T-cell (primary cell): ENCODE data around the gene CRYGN. TPM values are rescaled to one million over a fixed set of nuclear protein-coding genes. Genes with fewer than 3 reads are reported as not detected.

Source experiments
- ATAC-seq, 4 experiments: fragments of 200-7000 bp in 3 of 4; fragments of 150-1000 bp in 1 of 4; cut with Tn5 transposase; replicated peaks in 1 of 4; 1 replicate in 3 of 4; 2 replicates in 1 of 4; pipeline ENCODE4 v1.10.0; 2021; ENCODE audit warnings: moderate library complexity in 3 of 4, mild to moderate bottlenecking in 2 of 4, moderate number of reproducible peaks in 1 of 4
- CTCF ChIA-PET, 2 donors: fragments of 300-600 bp; sonication (Branson Sonifier 250); formaldehyde crosslinking; loops; one replicate each; lab custom pipeline; 2022; ENCODE audit warnings: antibody characterized with exemption in 2 of 2; lab: Charles Lee
- POLR2A ChIA-PET, 2 donors: fragments of 300-600 bp; sonication (Branson Sonifier 250); formaldehyde crosslinking; loops; one replicate each; lab custom pipeline; 2022; ENCODE audit warnings: antibody characterized with exemption in 2 of 2; lab: Charles Lee
- DNase-seq, 35 experiments: peaks; one replicate each; pipeline versions ENCODE4 v3.0.0 to v3.0.0-alpha.2; 2013 to 2023
- H3K27ac ChIP-seq: one replicate; pipeline ENCODE4 v1.5.1; 2013; ENCODE audit warnings: low read length
- H3K27me3 ChIP-seq, 2 experiments: replicated peaks in 1 of 2; 1 replicate in 1 of 2; 2 replicates in 1 of 2; pipeline versions ENCODE4 v1.6.1 to v1.7.0; 2013; ENCODE audit warnings: low read length in 1 of 2, mixed read lengths in 1 of 2; ENCODE audit not compliant: control insufficient read depth in 2 of 2, insufficient read depth in 2 of 2; ENCODE audit errors: extremely low read depth in 1 of 2
- H3K36me3 ChIP-seq, 2 donors: 1 replicate in 1 of 2; 2 replicates in 1 of 2; pipeline versions ENCODE4 v1.6.1 to v1.7.0; 2013; ENCODE audit warnings: low read length in 1 of 2; ENCODE audit not compliant: control insufficient read depth in 2 of 2, insufficient read depth in 1 of 2; ENCODE audit errors: extremely low read depth in 1 of 2
- H3K4me1 ChIP-seq, 2 experiments: 1 replicate in 1 of 2; 2 replicates in 1 of 2; pipeline versions ENCODE4 v1.6.1 to v1.7.0; 2013; ENCODE audit warnings: low read length in 2 of 2, mixed read lengths in 1 of 2; ENCODE audit not compliant: insufficient read depth in 2 of 2, control insufficient read depth in 1 of 2; ENCODE audit errors: extremely low read depth in 1 of 2
- H3K4me3 ChIP-seq, 2 donors: 1 replicate in 1 of 2; 2 replicates in 1 of 2; pipeline versions ENCODE4 v1.5.1 to v1.7.0; 2013; ENCODE audit warnings: mild to moderate bottlenecking in 2 of 2, low read length in 1 of 2, moderate library complexity in 1 of 2; ENCODE audit not compliant: control insufficient read depth in 1 of 2; ENCODE audit errors: extremely low read depth in 1 of 2
- H3K9me3 ChIP-seq: 2 replicates; pipeline ENCODE4 v1.7.0; 2013
- H3K27ac Mint-ChIP-seq, 2 donors: one replicate each; pipeline ENCODE4 v1.8.0; 2020 to 2021; ENCODE audit warnings: mild to moderate bottlenecking in 2 of 2, mixed read lengths in 2 of 2
- H3K27me3 Mint-ChIP-seq, 2 donors: one replicate each; pipeline ENCODE4 v1.8.0; 2021 to 2022; ENCODE audit warnings: mixed read lengths in 2 of 2
- H3K36me3 Mint-ChIP-seq: one replicate; pipeline ENCODE4 v1.8.0; 2021; ENCODE audit warnings: mixed read lengths
- H3K4me1 Mint-ChIP-seq, 3 donors: one replicate each; pipeline ENCODE4 v1.8.0; 2020 to 2022; ENCODE audit warnings: mixed read lengths in 3 of 3, mild to moderate bottlenecking in 1 of 3
- H3K4me3 Mint-ChIP-seq, 3 donors: one replicate each; pipeline ENCODE4 v1.8.0; 2020 to 2022; ENCODE audit warnings: mild to moderate bottlenecking in 3 of 3, mixed read lengths in 3 of 3, moderate library complexity in 3 of 3
- H3K9me3 Mint-ChIP-seq, 3 donors: one replicate each; pipeline ENCODE4 v1.8.0; 2020 to 2022; ENCODE audit warnings: mixed read lengths in 3 of 3
- WGBS: methylation state at CpG from one replicate; pipeline ENCODE4 v1.1.5; 2013; ENCODE audit warnings: missing lambda C conversion rate; ENCODE audit not compliant: insufficient coverage; 5-methylcytosine and 5-hydroxymethylcytosine counted together
- total RNA-seq, 35 experiments: library from RNA in 6 of 35; stranded (reverse) in 6 of 35; fragments of 120-200 nt in 1 of 35; gene quantifications; one replicate each; pipeline versions ENCODE4 v1.2.1 to v1.2.4 and lab custom pipeline; 2013 to 2026

CRYGN gene
- total RNA-seq, 5 donors from 2014 or later (not counting 1 experiment from before 2014, with no cell fraction given), result 0.98 to 1.8 (median 1.0) TPM; not detected in 2

DNA sequence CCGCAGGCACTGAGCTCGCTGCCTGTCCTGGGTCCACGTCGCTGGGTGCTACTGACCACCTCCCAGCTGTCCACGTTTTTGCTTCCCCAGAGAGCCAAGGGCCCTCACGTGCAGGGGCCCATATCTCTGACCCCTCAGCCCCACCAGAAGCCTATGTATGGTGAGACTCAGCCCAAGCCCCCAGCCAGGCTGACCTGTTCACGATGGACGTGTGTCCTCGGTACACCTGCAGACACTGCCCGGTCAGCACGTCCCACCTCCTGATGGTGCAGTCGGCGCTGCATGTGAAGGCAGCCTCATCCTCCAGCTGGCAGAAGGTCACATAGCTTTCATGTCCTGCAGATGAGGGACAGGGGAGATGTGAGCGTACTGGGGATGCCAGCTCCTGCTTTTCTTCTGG lies 40.0 kb downstream of the CRYGN start:
- Mint-ChIP-seq H3K36me3 (no peaks in the 10 kb centered on the region), H3K27me3 (no peaks in the 10 kb centered on the region), H3K27ac (peak overlapping the region; percentile 22 to 44), H3K9me3 (no peaks in the 10 kb centered on the region), H3K4me1 (peaks cover 10 to 55% (median 14%) of the 10 kb centered on the region in 3 donors), H3K4me3 (no peak overlapping the region)
- no peak overlapping the region for H3K4me3 ChIP-seq
- CTCF ChIA-PET, result interaction anchor here in 1 of 2 donors (1.2 kb wide), 1 partner anchor 31 kb away, joined by 3 read pairs; no protein-coding TSS in a partner anchor
- DNase-seq (no peak), ATAC-seq (no peak)
- peaks cover 0 to 2% of the 10 kb centered on the region in 2 donors for H3K36me3 ChIP-seq
- H3K27ac ChIP-seq, result no peak overlapping the region
- POLR2A ChIA-PET, result interaction anchor here in 1 of 2 donors (0.7 kb wide), 1 partner anchor 30 kb away, joined by 3 read pairs; no protein-coding TSS in a partner anchor
- WGBS, result 96% methylated on average over 9 of the region's 14 CpGs
- peaks cover 0 to 42% of the 10 kb centered on the region in 2 experiments for H3K4me1 ChIP-seq
- H3K27me3 ChIP-seq, result peaks cover 0 to 6% of the 10 kb centered on the region in 2 experiments
- H3K9me3 ChIP-seq, result no peaks in the 10 kb centered on the region

DNA sequence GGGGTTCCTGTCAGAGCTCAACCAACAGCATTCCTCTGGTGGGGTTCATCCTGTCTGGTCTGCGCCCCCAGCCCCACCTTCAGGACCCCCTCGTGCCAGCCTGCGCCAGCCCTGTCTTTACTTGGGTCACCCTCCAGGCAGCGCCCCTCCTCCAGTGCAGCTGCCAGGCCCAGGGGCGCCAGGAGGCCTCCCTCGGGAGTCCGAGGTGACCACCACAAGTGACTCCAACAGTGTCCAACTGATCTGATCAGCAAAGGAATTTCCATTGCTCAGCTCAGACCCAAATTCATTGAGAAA lies 40.7 kb downstream of the CRYGN start:
- Mint-ChIP-seq H3K27me3 (no peaks in the 10 kb centered on the region), H3K4me3 (no peak overlapping the region), H3K27ac (no peak overlapping the region), H3K36me3 (no peaks in the 10 kb centered on the region), H3K9me3 (no peaks in the 10 kb centered on the region), H3K4me1 (peaks cover 9 to 52% (median 14%) of the 10 kb centered on the region in 3 donors)
- Histone ChIP-seq H3K36me3 (peaks cover 0 to 2% of the 10 kb centered on the region in 2 donors), H3K27ac (no peak overlapping the region), H3K4me1 (peaks cover 0 to 35% of the 10 kb centered on the region in 2 experiments), H3K9me3 (no peaks in the 10 kb centered on the region), H3K4me3 (no peak overlapping the region), H3K27me3 (peaks cover 0 to 6% of the 10 kb centered on the region in 2 experiments)
- DNase-seq (no peak), ATAC-seq (no peak)
- ChIA-PET POLR2A (no interaction called here), CTCF (interaction anchor here in 1 of 2 donors (1.2 kb wide), 1 partner anchor 31 kb away, joined by 3 read pairs; no protein-coding TSS in a partner anchor)
- 91% methylated on average over 6 of the region's 7 CpGs for WGBS

DNA sequence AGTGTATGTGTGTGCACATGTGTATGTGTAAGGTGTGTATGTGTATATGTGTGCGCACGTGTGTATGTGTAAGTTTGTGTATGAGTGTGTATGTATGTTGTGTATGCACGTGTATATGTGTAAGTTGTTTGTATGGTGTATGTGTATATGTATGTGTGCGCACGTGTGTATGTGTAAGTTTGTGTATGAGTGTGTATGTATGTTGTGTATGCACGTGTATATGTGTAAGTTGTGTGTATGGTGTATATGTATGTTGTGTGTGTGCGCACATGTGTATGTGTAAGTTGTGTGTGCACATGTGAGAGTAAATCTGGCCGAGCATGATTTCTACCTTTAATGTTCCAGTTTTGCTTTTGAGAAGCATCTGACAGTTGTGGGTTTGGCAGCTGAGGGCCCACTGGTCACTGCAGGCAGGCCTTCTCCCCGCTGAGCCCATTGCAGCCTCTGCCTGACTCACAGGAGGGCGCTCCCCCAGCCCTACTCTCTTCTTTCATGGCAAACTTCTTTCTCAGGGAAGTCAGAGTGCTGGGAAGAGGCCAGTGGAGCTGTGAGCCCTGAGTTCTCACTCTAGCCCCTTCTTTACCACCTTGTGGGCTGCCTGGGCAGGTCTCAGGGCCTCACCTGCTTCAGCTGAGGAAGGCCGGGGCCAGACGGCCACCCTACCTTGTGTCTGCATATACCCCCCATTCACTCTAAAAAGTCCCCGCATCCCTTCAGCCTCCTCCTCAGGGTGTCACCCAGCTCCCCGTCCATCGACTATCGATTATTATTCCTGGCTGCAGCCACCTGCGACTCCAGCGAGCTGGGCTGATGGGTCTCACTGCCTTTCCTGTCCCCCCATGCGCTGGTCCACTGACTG lies 41.3 kb downstream of the CRYGN start:
- Mint-ChIP-seq H3K27ac (peak overlapping the region; percentile 1 to 10), H3K9me3 (no peaks in the 10 kb centered on the region), H3K27me3 (no peaks in the 10 kb centered on the region), H3K4me3 (no peak overlapping the region), H3K4me1 (peaks cover 4 to 48% (median 10%) of the 10 kb centered on the region in 3 donors), H3K36me3 (no peaks in the 10 kb centered on the region)
- DNase-seq, result no peak
- no peak for ATAC-seq
- Histone ChIP-seq H3K27ac (no peak overlapping the region), H3K27me3 (peaks cover 0 to 6% of the 10 kb centered on the region in 2 experiments), H3K4me1 (peaks cover 0 to 30% of the 10 kb centered on the region in 2 experiments), H3K9me3 (no peaks in the 10 kb centered on the region), H3K36me3 (peaks cover 0 to 2% of the 10 kb centered on the region in 2 donors), H3K4me3 (no peak overlapping the region)
- ChIA-PET CTCF (interaction anchor here in 1 of 2 donors (1.2 kb wide), 1 partner anchor 30 kb away, joined by 3 read pairs; no protein-coding TSS in a partner anchor), POLR2A (no interaction called here)
- WGBS, result 90% methylated on average over 16 of the region's 19 CpGs

GRCh38 chr7:151397026-151397425 lies 42.9 kb downstream of the CRYGN start:
- Mint-ChIP-seq H3K4me3 (no peak overlapping the region), H3K27me3 (no peaks in the 10 kb centered on the region), H3K36me3 (no peaks in the 10 kb centered on the region), H3K4me1 (peaks cover 2 to 38% (median 9%) of the 10 kb centered on the region in 3 donors), H3K9me3 (no peaks in the 10 kb centered on the region), H3K27ac (peak overlapping the region; percentile 71 to 82)
- CTCF ChIA-PET, result no interaction called here
- H3K36me3 ChIP-seq, result peaks cover 0 to 2% of the 10 kb centered on the region in 2 donors
- no peak overlapping the region for H3K4me3 ChIP-seq
- 97% methylated on average over 11 of the region's 13 CpGs for WGBS
- no peak overlapping the region for H3K27ac ChIP-seq
- POLR2A ChIA-PET, result no interaction called here
- H3K4me1 ChIP-seq, result peaks cover 0 to 27% of the 10 kb centered on the region in 2 experiments
- ATAC-seq (no peak), DNase-seq (no peak)
- H3K9me3 ChIP-seq, result no peaks in the 10 kb centered on the region
- H3K27me3 ChIP-seq, result peaks cover 0 to 7% of the 10 kb centered on the region in 2 experiments

GRCh38 chr7:151396328-151396970 lies 43.5 kb downstream of the CRYGN start:
- Mint-ChIP-seq H3K27me3 (no peaks in the 10 kb centered on the region), H3K4me1 (peaks cover 2 to 37% (median 9%) of the 10 kb centered on the region in 3 donors), H3K36me3 (no peaks in the 10 kb centered on the region), H3K9me3 (no peaks in the 10 kb centered on the region), H3K4me3 (no peak overlapping the region), H3K27ac (peak overlapping the region; percentile 71 to 82)
- DNase-seq (no peak), ATAC-seq (no peak)
- H3K27ac ChIP-seq, result no peak overlapping the region
- CTCF ChIA-PET, result interaction anchor here in 1 of 2 donors (0.7 kb wide), 1 partner anchor 172 kb away, joined by 6 read pairs; no protein-coding TSS in a partner anchor
- no peak overlapping the region for H3K4me3 ChIP-seq
- 83% methylated on average over 4 of the region's 10 CpGs for WGBS
- peaks cover 0 to 27% of the 10 kb centered on the region in 2 experiments for H3K4me1 ChIP-seq
- POLR2A ChIA-PET, result no interaction called here
- H3K9me3 ChIP-seq, result no peaks in the 10 kb centered on the region
- peaks cover 0 to 9% of the 10 kb centered on the region in 2 experiments for H3K27me3 ChIP-seq
- H3K36me3 ChIP-seq, result peaks cover 0 to 2% of the 10 kb centered on the region in 2 donors

DNA sequence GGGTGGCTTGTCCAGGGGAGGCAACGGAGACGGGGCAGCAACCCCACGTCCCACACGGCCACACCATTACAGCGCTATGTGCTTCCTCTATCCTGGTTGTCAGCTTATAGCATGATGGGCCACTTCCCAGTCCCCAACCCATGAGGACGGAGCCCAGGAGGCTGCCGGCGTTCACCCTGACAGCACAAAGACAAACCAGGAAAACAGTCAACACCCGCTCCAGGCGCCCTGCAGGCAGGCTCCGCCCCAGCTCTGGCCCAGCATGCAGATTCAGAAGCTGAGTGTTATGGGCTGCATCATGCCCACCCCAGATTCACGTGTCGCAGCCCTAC lies 44.9 kb downstream of the CRYGN start:
- ATAC-seq (no peak), DNase-seq (no peak)
- Mint-ChIP-seq H3K4me1 (peaks cover 8 to 31% (median 16%) of the 10 kb centered on the region in 3 donors), H3K36me3 (no peaks in the 10 kb centered on the region), H3K27ac (no peak overlapping the region), H3K9me3 (no peaks in the 10 kb centered on the region), H3K27me3 (no peaks in the 10 kb centered on the region), H3K4me3 (no peak overlapping the region)
- no peak overlapping the region for H3K4me3 ChIP-seq
- WGBS, result 95% methylated on average over 9 of the region's 13 CpGs
- H3K36me3 ChIP-seq, result peaks cover 0 to 2% of the 10 kb centered on the region in 2 donors
- peaks cover 0 to 29% of the 10 kb centered on the region in 2 experiments for H3K4me1 ChIP-seq
- no peak overlapping the region for H3K27ac ChIP-seq
- CTCF ChIA-PET, result no interaction called here
- no peaks in the 10 kb centered on the region for H3K9me3 ChIP-seq
- peaks cover 0 to 9% of the 10 kb centered on the region in 2 experiments for H3K27me3 ChIP-seq
- POLR2A ChIA-PET, result no interaction called here
